ENCODE data around the gene FCER2. TPM values are rescaled to one million over a fixed set of nuclear protein-coding genes. Genes with fewer than 3 reads are reported as not detected.
A peak's percentile ranks its signal among the peaks of the same experiment; 100 is the strongest.

FCER2 gene
- total RNA-seq, 2 experiments from 2014 or later: 3.0 to 3.7 TPM

- peaks cover 10% of the 10 kb centered on the region for H3K4me1 Mint-ChIP-seq (ENCODE audit: low read depth)
- intact Hi-C loops (cut with micrococcal nuclease): no loop called here
These were observed 18.4 kb upstream of the FCER2 start for GRCh38 chr19:7720351-7720750.

GRCh38 chr19:7718668-7719067, 16.7 kb upstream of the FCER2 start:
- ChIA-PET POLR2A (interaction anchor here (0.7 kb wide), 1 partner anchor 643 kb away, joined by 3 read pairs; no protein-coding TSS in a partner anchor), CTCF (interaction anchor here (0.7 to 1.5 kb wide), 2 partner anchors 38 to 150 kb away, joined by 3 to 6 read pairs; partner anchors contain the start of gene TRAPPC5)
- peaks cover 7% of the 10 kb centered on the region for H3K9me3 Mint-ChIP-seq
- no peaks in the 10 kb centered on the region for H3K27me3 Mint-ChIP-seq
- no peak overlapping the region for H3K4me3 Mint-ChIP-seq
- peaks cover 16% of the 10 kb centered on the region for H3K4me1 Mint-ChIP-seq (ENCODE audit: low read depth)
- H3K36me3 Mint-ChIP-seq (ENCODE audit: low read depth): no peaks in the 10 kb centered on the region
- ATAC-seq (peak; percentile 78), DNase-seq (peak; percentile 37)
- peak overlapping the region; percentile 76 for H3K27ac Mint-ChIP-seq
- TF ChIP-seq CTCF (IDR thresholded peaks at IDR 0.05): no peak
- intact Hi-C loops (cut with micrococcal nuclease): no loop called here

More at GRCh38 chr19:7720351-7720750, 18.4 kb upstream of the FCER2 start:
- Mint-ChIP-seq H3K27me3 (no peaks in the 10 kb centered on the region), H3K9me3 (peaks cover 7% of the 10 kb centered on the region), H3K36me3 (ENCODE audit: low read depth) (no peaks in the 10 kb centered on the region), H3K4me3 (no peak overlapping the region), H3K27ac (no peak overlapping the region)
- TF ChIP-seq CTCF (IDR thresholded peaks at IDR 0.05): no peak
- ChIA-PET POLR2A (interaction anchor here (0.5 kb wide), 1 partner anchor 11 kb away, joined by 3 read pairs; no protein-coding TSS in a partner anchor), CTCF (interaction anchor here (1.1 to 1.5 kb wide), 2 partner anchors 40 to 80 kb away, joined by 3 to 6 read pairs; partner anchors contain the start of gene TRAPPC5)
- ATAC-seq (no peak), DNase-seq (no peak)

GRCh38 chr19:7716762-7717161, 14.8 kb upstream of the FCER2 start:
- no peak for DNase-seq
- H3K4me1 Mint-ChIP-seq (ENCODE audit: low read depth): peaks cover 16% of the 10 kb centered on the region
- no peak overlapping the region for H3K27ac Mint-ChIP-seq
- no peak for ATAC-seq
- peaks cover 7% of the 10 kb centered on the region for H3K9me3 Mint-ChIP-seq
- intact Hi-C loops (cut with micrococcal nuclease): no loop called here
- no peak for TF ChIP-seq CTCF (IDR thresholded peaks at IDR 0.05)
- no peaks in the 10 kb centered on the region for H3K36me3 Mint-ChIP-seq (ENCODE audit: low read depth)
- ChIA-PET CTCF (no interaction called here), POLR2A (interaction anchor here (1.0 kb wide), 1 partner anchor 31 kb away, joined by 3 read pairs; the partner anchor contains the start of gene CD209)
- H3K4me3 Mint-ChIP-seq: no peak overlapping the region
- H3K27me3 Mint-ChIP-seq: no peaks in the 10 kb centered on the region

- Mint-ChIP-seq H3K9me3 (peaks cover 7% of the 10 kb centered on the region), H3K36me3 (ENCODE audit: low read depth) (no peaks in the 10 kb centered on the region), H3K27ac (no peak overlapping the region), H3K27me3 (no peaks in the 10 kb centered on the region), H3K4me3 (no peak overlapping the region), H3K4me1 (ENCODE audit: low read depth) (peaks cover 16% of the 10 kb centered on the region)
- intact Hi-C loops (cut with micrococcal nuclease): no loop called here
- ChIA-PET CTCF (no interaction called here), POLR2A (no interaction called here)
- ATAC-seq: no peak
- no peak for DNase-seq
- TF ChIP-seq CTCF (IDR thresholded peaks at IDR 0.05): no peak
These were observed 13.7 kb upstream of the FCER2 start for GRCh38 chr19:7715671-7716070.

- POLR2A ChIA-PET: no interaction called here
- peaks cover 25% of the 10 kb centered on the region for H3K4me1 Mint-ChIP-seq (ENCODE audit: low read depth)
- no peak for TF ChIP-seq CTCF (IDR thresholded peaks at IDR 0.05)
- DNase-seq: no peak
- no peaks in the 10 kb centered on the region for H3K27me3 Mint-ChIP-seq
- H3K36me3 Mint-ChIP-seq (ENCODE audit: low read depth): peaks cover 1% of the 10 kb centered on the region
- ATAC-seq: no peak
- H3K27ac Mint-ChIP-seq: no peak overlapping the region
- no peak overlapping the region for H3K4me3 Mint-ChIP-seq
- CTCF ChIA-PET: no interaction called here
- H3K9me3 Mint-ChIP-seq: no peaks in the 10 kb centered on the region
- intact Hi-C loops (cut with micrococcal nuclease): no loop called here
These were observed 8.7 kb upstream of the FCER2 start for GRCh38 chr19:7710616-7711015.

All from activated CD8-positive, alpha-beta T cell treated with anti-CD3 and anti-CD28 coated beads for 36 hours (primary cell).